ENCODE measurements around the gene AFAP1L2.

Gene AFAP1L2

GRCh38 chr10:114392112-114392835 is 12.0 kb downstream of the AFAP1L2 start:
- no peak for DNase-seq (ENCODE audit: low read depth in 2 of 2, low spot score in 1 of 2)

GRCh38 chr10:114391599-114391998 is 12.7 kb downstream of the AFAP1L2 start:
- no peak for DNase-seq (ENCODE audit: low read depth in 2 of 2, low spot score in 1 of 2)

GRCh38 chr10:114389426-114389825 is 14.9 kb downstream of the AFAP1L2 start:
- no peak for DNase-seq (ENCODE audit: low read depth in 2 of 2, low spot score in 1 of 2)

GRCh38 chr10:114388275-114388674 is 16.0 kb downstream of the AFAP1L2 start:
- no peak for DNase-seq (ENCODE audit: low read depth in 2 of 2, low spot score in 1 of 2)

- DNase-seq (ENCODE audit: low read depth in 2 of 2, low spot score in 1 of 2) = no peak
Observed at GRCh38 chr10:114387784-114388183, 16.5 kb downstream of the AFAP1L2 start.

GRCh38 chr10:114386452-114386851 is 17.9 kb downstream of the AFAP1L2 start:
- DNase-seq (ENCODE audit: low read depth in 2 of 2, low spot score in 1 of 2) = no peak

- no peak for DNase-seq (ENCODE audit: low read depth in 2 of 2, low spot score in 1 of 2)
Observed at GRCh38 chr10:114385557-114385956, 18.7 kb downstream of the AFAP1L2 start.

GRCh38 chr10:114384601-114385000 is 19.7 kb downstream of the AFAP1L2 start:
- no peak for DNase-seq (ENCODE audit: low read depth in 2 of 2, low spot score in 1 of 2)

GRCh38 chr10:114384181-114384580 is 20.1 kb downstream of the AFAP1L2 start:
- no peak for DNase-seq (ENCODE audit: low read depth in 2 of 2, low spot score in 1 of 2)

- no peak for DNase-seq (ENCODE audit: low read depth in 2 of 2, low spot score in 1 of 2)
Observed at GRCh38 chr10:114380797-114381196, 23.5 kb downstream of the AFAP1L2 start.

- DNase-seq (ENCODE audit: low read depth in 2 of 2, low spot score in 1 of 2) = no peak
Observed at GRCh38 chr10:114380060-114380459, 24.2 kb downstream of the AFAP1L2 start.

GRCh38 chr10:114379631-114380041 is 24.7 kb downstream of the AFAP1L2 start:
- no peak for DNase-seq (ENCODE audit: low read depth in 2 of 2, low spot score in 1 of 2)

- DNase-seq (ENCODE audit: low read depth in 2 of 2, low spot score in 1 of 2) = no peak
Observed at GRCh38 chr10:114376523-114376922, 27.8 kb downstream of the AFAP1L2 start.

GRCh38 chr10:114375047-114375446 is 29.3 kb downstream of the AFAP1L2 start:
- DNase-seq (ENCODE audit: low read depth in 2 of 2, low spot score in 1 of 2) = no peak

- no peak for DNase-seq (ENCODE audit: low read depth in 2 of 2, low spot score in 1 of 2)
Observed at GRCh38 chr10:114374053-114374791, 30.1 kb downstream of the AFAP1L2 start.

- DNase-seq (ENCODE audit: low read depth in 2 of 2, low spot score in 1 of 2) = no peak
Observed at GRCh38 chr10:114373631-114374030, 30.7 kb downstream of the AFAP1L2 start.

GRCh38 chr10:114372995-114373394 is 31.3 kb downstream of the AFAP1L2 start:
- no peak for DNase-seq (ENCODE audit: low read depth in 2 of 2, low spot score in 1 of 2)

GRCh38 chr10:114372179-114372578 is 32.1 kb downstream of the AFAP1L2 start:
- DNase-seq (ENCODE audit: low read depth in 2 of 2, low spot score in 1 of 2) = no peak

GRCh38 chr10:114370966-114371365 is 33.3 kb downstream of the AFAP1L2 start:
- DNase-seq (ENCODE audit: low read depth in 2 of 2, low spot score in 1 of 2) = no peak

GRCh38 chr10:114370199-114370598 is 34.1 kb downstream of the AFAP1L2 start:
- DNase-seq (ENCODE audit: low read depth in 2 of 2, low spot score in 1 of 2) = no peak

GRCh38 chr10:114368057-114368391 is 36.3 kb downstream of the AFAP1L2 start:
- DNase-seq (ENCODE audit: low read depth in 2 of 2, low spot score in 1 of 2) = no peak

- no peak for DNase-seq (ENCODE audit: low read depth in 2 of 2, low spot score in 1 of 2)
Observed at GRCh38 chr10:114367351-114368056, 36.8 kb downstream of the AFAP1L2 start.

Measured in stimulated activated CD8-positive, alpha-beta memory T cell treated with anti-CD3 and anti-CD28 coated beads, Interleukin-4, amount 100 ng/mL, for 1 hour (primary cell).